Measurements from ENCODE around the gene C1orf159. TPM values are rescaled to one million over a fixed set of nuclear protein-coding genes. Genes with fewer than 3 reads are reported as not detected.
"Not testable (repeated sequence)": the region's sequence is repeated elsewhere in the genome, so short reads cannot be mapped to it uniquely, and the experiment has no call there.

Gene C1orf159
- total RNA-seq, 3 donors from 2014 or later = 18.4 to 25.3 (median 24.0) TPM

GRCh38 chr1:1099506-1100183 is 16.2 kb downstream of the C1orf159 start:
- ATAC-seq (no peak), DNase-seq (no peak)
- TF ChIP-seq, protein P1, sequence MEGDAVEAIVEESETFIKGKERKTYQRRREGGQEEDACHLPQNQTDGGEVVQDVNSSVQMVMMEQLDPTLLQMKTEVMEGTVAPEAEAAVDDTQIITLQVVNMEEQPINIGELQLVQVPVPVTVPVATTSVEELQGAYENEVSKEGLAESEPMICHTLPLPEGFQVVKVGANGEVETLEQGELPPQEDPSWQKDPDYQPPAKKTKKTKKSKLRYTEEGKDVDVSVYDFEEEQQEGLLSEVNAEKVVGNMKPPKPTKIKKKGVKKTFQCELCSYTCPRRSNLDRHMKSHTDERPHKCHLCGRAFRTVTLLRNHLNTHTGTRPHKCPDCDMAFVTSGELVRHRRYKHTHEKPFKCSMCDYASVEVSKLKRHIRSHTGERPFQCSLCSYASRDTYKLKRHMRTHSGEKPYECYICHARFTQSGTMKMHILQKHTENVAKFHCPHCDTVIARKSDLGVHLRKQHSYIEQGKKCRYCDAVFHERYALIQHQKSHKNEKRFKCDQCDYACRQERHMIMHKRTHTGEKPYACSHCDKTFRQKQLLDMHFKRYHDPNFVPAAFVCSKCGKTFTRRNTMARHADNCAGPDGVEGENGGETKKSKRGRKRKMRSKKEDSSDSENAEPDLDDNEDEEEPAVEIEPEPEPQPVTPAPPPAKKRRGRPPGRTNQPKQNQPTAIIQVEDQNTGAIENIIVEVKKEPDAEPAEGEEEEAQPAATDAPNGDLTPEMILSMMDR (IDR thresholded peaks at IDR 0.05) = no peak
- Histone ChIP-seq H3K36me3 (ENCODE audit: low read depth) (no peaks in the 10 kb centered on the region), H3K4me1 (ENCODE audit: low read depth) (no peaks in the 10 kb centered on the region), H3K9me3 (no peaks in the 10 kb centered on the region), H3K4me3 (no peak overlapping the region)
- intact Hi-C loops (cut with DNase I, micrococcal nuclease) = no loop called here

GRCh38 chr1:1098681-1099421 is 17.0 kb downstream of the C1orf159 start:
- intact Hi-C loops (cut with DNase I, micrococcal nuclease) = no loop called here
- Histone ChIP-seq H3K9me3 (no peaks in the 10 kb centered on the region), H3K4me1 (ENCODE audit: low read depth) (no peaks in the 10 kb centered on the region), H3K36me3 (ENCODE audit: low read depth) (no peaks in the 10 kb centered on the region), H3K4me3 (no peak overlapping the region)
- TF ChIP-seq, protein P1 (IDR thresholded peaks at IDR 0.05) = no peak
- DNase-seq (peak in 1 of 3 donors; percentile 14), ATAC-seq (no peak)

GRCh38 chr1:1096136-1096535 is 19.8 kb downstream of the C1orf159 start:
- peak in 1 of 3 donors; percentile 5 for DNase-seq
- intact Hi-C loops (cut with DNase I, micrococcal nuclease); H3K9me3 ChIP-seq; H3K4me1 ChIP-seq (ENCODE audit: low read depth); ATAC-seq; H3K4me3 ChIP-seq; H3K36me3 ChIP-seq (ENCODE audit: low read depth): not testable (repeated sequence)

DNA sequence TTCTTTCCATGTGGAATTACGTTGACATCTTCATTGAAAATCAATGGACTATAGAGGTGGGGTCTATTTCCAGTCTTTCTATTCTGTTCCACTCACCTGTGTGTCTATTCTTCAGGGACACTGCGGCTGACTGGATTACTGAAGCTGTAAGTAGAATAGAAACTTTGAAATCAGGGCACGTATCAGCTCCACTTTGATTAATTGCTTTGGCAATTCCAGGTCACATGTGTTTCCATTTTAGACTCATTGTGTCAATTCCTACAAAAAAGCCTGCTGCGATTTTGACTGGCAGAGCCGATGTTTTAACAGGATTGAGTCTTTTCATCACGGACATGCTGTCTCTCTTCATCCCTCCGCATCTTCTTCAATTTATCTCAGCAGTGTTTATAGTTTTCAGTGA is 20.9 kb downstream of the C1orf159 start:
- intact Hi-C loops (cut with DNase I, micrococcal nuclease) = no loop called here
- H3K9me3 ChIP-seq = no peaks in the 10 kb centered on the region
- TF ChIP-seq, protein P1 (IDR thresholded peaks at IDR 0.05) = no peak
- no peaks in the 10 kb centered on the region for H3K36me3 ChIP-seq (ENCODE audit: low read depth)
- H3K4me3 ChIP-seq = no peak overlapping the region
- DNase-seq = no peak
- ATAC-seq = no peak
- no peaks in the 10 kb centered on the region for H3K4me1 ChIP-seq (ENCODE audit: low read depth)

DNA sequence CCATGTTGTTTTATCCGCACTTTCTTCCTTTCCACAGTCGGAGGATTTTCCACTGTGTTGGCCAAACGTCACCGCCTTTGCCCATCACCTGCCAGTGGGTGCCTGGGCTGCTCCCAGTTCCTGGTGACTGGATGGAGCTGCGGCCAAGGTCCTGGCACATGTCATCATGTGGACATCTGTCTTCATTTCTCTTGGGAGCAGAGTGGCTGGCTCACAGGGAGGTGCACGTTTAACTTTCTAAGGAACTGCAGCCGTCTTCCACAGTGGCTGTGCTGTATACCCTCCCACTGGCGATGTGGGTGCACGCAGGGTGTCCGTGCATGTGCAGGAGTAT is 22.3 kb downstream of the C1orf159 start:
- ATAC-seq = no peak
- Histone ChIP-seq H3K9me3 (no peaks in the 10 kb centered on the region), H3K36me3 (ENCODE audit: low read depth) (no peaks in the 10 kb centered on the region), H3K4me3 (no peak overlapping the region), H3K4me1 (ENCODE audit: low read depth) (no peaks in the 10 kb centered on the region)
- intact Hi-C loops (cut with DNase I, micrococcal nuclease) = no loop called here
- DNase-seq = peak in 1 of 3 donors; percentile 28
- TF ChIP-seq, protein P1 (IDR thresholded peaks at IDR 0.05) = no peak

DNA sequence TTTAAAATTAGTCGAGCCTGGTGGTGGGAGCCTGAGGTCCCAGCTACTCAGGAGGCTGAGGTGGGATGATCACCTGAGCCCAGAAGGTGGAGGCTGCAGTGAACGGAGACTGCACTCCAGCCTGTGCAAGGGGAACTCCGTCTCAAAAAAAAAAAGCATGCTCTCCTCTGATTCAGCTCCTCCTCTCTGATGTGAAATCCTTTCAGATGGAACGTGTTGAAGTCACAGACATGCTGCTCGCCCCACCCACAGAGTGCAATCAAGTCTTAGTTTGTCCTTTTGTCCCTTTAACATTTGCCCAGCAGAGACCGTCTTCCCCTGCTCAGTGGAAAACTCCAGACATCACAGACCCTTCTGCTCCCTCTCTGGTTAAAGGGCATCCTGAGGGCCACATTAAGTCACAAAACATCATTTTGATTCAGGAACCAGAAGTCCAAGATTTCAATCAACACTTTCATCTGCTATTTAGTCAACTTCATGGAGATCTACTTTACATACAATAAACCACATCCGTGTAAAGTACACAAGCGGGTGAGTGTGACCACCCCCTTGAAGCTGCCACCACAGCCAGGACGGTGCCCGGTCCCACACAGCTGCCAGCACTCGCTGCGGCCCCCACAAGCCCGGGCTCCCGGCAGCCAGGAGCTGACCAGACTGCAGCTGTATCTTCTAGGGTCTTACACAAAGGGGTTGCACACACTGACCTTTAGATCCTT is 22.8 kb downstream of the C1orf159 start:
- H3K9me3 ChIP-seq = no peaks in the 10 kb centered on the region
- H3K36me3 ChIP-seq (ENCODE audit: low read depth) = no peaks in the 10 kb centered on the region
- ATAC-seq = no peak
- TF ChIP-seq, protein P1 (IDR thresholded peaks at IDR 0.05) = no peak
- H3K4me1 ChIP-seq (ENCODE audit: low read depth) = no peaks in the 10 kb centered on the region
- DNase-seq = peak in 1 of 3 donors; percentile 41
- no peak overlapping the region for H3K4me3 ChIP-seq
- intact Hi-C loops (cut with DNase I, micrococcal nuclease) = no loop called here
